ENCODE data around the gene TOMM34. TPM values are rescaled to one million over a fixed set of nuclear protein-coding genes. Genes with fewer than 3 reads are reported as not detected.

Gene TOMM34
- total and polyA plus RNA-seq, 9 of the 15 experiments (the other 6 are each of a cell fraction or from before 2014, with no cell fraction given), result 18.1 to 69.4 (median 41.7) TPM

DNA sequence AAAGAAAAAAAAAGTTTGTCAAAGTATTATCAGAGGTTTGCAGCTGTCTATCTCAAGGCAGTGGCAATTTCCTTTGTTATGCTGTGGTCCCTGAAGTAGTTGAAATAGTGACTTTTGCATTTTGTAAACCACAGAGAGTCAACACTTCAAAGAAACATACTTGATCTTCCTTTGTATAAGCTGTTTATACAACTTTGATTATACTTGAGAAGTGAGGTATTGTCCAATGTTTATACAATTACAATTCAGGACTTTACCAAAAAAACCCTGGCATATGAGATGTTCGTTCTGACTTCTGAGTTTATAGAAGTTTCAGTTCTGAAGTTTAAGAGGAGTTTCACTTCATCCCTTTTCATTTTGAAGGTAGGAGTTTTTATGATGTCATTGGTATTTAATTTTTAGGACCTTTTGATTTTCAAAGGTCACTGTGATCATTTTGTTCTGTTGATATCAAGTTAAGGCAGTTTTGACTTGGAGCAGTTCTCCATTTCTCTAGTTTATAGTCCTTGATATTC lies 10.1 kb upstream of the TOMM34 start (continued):
- TF ChIP-seq, protein P1, sequence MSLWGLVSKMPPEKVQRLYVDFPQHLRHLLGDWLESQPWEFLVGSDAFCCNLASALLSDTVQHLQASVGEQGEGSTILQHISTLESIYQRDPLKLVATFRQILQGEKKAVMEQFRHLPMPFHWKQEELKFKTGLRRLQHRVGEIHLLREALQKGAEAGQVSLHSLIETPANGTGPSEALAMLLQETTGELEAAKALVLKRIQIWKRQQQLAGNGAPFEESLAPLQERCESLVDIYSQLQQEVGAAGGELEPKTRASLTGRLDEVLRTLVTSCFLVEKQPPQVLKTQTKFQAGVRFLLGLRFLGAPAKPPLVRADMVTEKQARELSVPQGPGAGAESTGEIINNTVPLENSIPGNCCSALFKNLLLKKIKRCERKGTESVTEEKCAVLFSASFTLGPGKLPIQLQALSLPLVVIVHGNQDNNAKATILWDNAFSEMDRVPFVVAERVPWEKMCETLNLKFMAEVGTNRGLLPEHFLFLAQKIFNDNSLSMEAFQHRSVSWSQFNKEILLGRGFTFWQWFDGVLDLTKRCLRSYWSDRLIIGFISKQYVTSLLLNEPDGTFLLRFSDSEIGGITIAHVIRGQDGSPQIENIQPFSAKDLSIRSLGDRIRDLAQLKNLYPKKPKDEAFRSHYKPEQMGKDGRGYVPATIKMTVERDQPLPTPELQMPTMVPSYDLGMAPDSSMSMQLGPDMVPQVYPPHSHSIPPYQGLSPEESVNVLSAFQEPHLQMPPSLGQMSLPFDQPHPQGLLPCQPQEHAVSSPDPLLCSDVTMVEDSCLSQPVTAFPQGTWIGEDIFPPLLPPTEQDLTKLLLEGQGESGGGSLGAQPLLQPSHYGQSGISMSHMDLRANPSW (CRISPR knock-in tag; IDR thresholded peaks at IDR 0.05), result no peak
- no peak for TF ChIP-seq ZBTB1 (CRISPR knock-in tag; IDR thresholded peaks at IDR 0.05; ENCODE audit: borderline replicate concordance, low read depth)
- TF ChIP-seq ZNF695 (CRISPR knock-in tag; IDR thresholded peaks at IDR 0.05), result no peak
- no peak for TF ChIP-seq NFYB (IDR thresholded peaks at IDR 0.05; ENCODE audit: extremely low read depth, insufficient read length)
- TF ChIP-seq TCF7 (IDR thresholded peaks at IDR 0.05; ENCODE audit: borderline replicate concordance), result peak; percentile 89; the same call in 1 of the 2 replicates
- no peak for TF ChIP-seq ZNF830 (CRISPR knock-in tag; IDR thresholded peaks at IDR 0.05)
- no peak for TF ChIP-seq ZNF639 (CRISPR knock-in tag; conservative IDR thresholded peaks at IDR 0.05 in 1 of 2, IDR thresholded peaks at IDR 0.05 in 1 of 2)
- TF ChIP-seq GTF3C2 (IDR thresholded peaks at IDR 0.05; ENCODE audit: borderline replicate concordance, extremely low read depth, insufficient read length), result no peak
- no peak for TF ChIP-seq ZNF12 (CRISPR knock-in tag; IDR thresholded peaks at IDR 0.05)
